SKM-1 (cell line): ENCODE measurements around the gene NIP7.

Source experiments
- DNase-seq: peaks from one replicate; lab custom pipeline; 2025; ENCODE audit not compliant: unreplicated experiment; lab: John Stamatoyannopoulos, UW

NIP7 gene

GRCh38 chr16:69318177-69318910, 21.2 kb upstream of the NIP7 start:
- DNase-seq, result no peak

- no peak for DNase-seq
Measured at GRCh38 chr16:69318911-69319289, 20.7 kb upstream of the NIP7 start.

GRCh38 chr16:69319381-69319780, 20.2 kb upstream of the NIP7 start:
- no peak for DNase-seq

- no peak for DNase-seq
Measured at GRCh38 chr16:69319826-69320739, 19.5 kb upstream of the NIP7 start.

GRCh38 chr16:69320740-69321073, 18.9 kb upstream of the NIP7 start:
- no peak for DNase-seq

GRCh38 chr16:69321080-69321479, 18.5 kb upstream of the NIP7 start:
- no peak for DNase-seq

GRCh38 chr16:69322343-69322742, 17.2 kb upstream of the NIP7 start:
- no peak for DNase-seq

- DNase-seq, result no peak
Measured at GRCh38 chr16:69323415-69323814, 16.2 kb upstream of the NIP7 start.

- DNase-seq, result no peak
Measured at GRCh38 chr16:69324013-69324531, 15.5 kb upstream of the NIP7 start.

- no peak for DNase-seq
Measured at GRCh38 chr16:69324585-69325253, 14.9 kb upstream of the NIP7 start.

- DNase-seq, result no peak
Measured at GRCh38 chr16:69325784-69326171, 13.8 kb upstream of the NIP7 start.

GRCh38 chr16:69326172-69326873, 13.2 kb upstream of the NIP7 start:
- no peak for DNase-seq

GRCh38 chr16:69327585-69328310, 11.8 kb upstream of the NIP7 start:
- no peak for DNase-seq

- DNase-seq, result no peak
Measured at GRCh38 chr16:69328854-69329316, 10.7 kb upstream of the NIP7 start.

GRCh38 chr16:69329369-69330285, 9.9 kb upstream of the NIP7 start:
- no peak for DNase-seq

- DNase-seq, result peak; percentile 68
Measured at GRCh38 chr16:69330286-69331109, 9.1 kb upstream of the NIP7 start, which contains the start of gene PDF. Gene PDF (minus strand): TSS chr16:69330588. CDS start chr16:69330570, 18 bp downstream.

GRCh38 chr16:69334696-69335095, 4.9 kb upstream of the NIP7 start:
- no peak for DNase-seq
